Measurements from ENCODE around the gene MIOS. TPM values are rescaled to one million over a fixed set of nuclear protein-coding genes. Genes with fewer than 3 reads are reported as not detected.

MIOS gene
- polyA plus RNA-seq, 1 experiment, result 11.8 TPM

DNA sequence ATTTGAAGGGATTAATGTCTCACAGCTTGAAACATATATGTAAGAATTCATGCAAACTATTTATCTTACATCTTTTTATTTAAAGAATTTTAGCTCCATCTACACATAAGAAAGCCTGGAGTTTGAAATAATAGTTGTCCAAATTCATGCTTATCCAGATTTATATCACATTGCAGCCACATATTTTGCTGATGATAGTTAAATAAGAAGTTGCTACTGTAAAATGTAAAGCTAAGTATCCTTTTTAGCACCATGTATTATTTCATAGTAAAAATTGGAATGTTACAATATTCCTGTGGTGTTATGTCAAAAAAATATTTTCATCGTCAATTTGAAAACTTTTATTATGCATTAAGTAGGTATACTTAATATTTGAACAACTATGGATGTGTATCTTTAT lies 46.5 kb downstream of the MIOS start:
- no peak for TF ChIP-seq CTCF (IDR thresholded peaks at IDR 0.05; ENCODE audit: insufficient read depth, low read depth, low read length)
- Histone ChIP-seq H3K27me3 (ENCODE audit: control insufficient read depth, insufficient read depth, low read length) (no peaks in the 10 kb centered on the region), H3K4me3 (ENCODE audit: low read depth, low read length) (no peak overlapping the region), H3K36me3 (ENCODE audit: control insufficient read depth, insufficient read depth, low read length) (no peaks in the 10 kb centered on the region)
- CTCF ChIA-PET, result no interaction called here
- DNase-seq (ENCODE audit: low read depth), result no peak
- POLR2A ChIA-PET, result interaction anchor here (0.6 kb wide), 1 partner anchor 1330 kb away, joined by 3 read pairs; no protein-coding TSS in a partner anchor

GRCh38 chr7:7614018-7614741 lies 47.5 kb downstream of the MIOS start:
- POLR2A ChIA-PET, result no interaction called here
- H3K4me3 ChIP-seq (ENCODE audit: low read depth, low read length), result no peak overlapping the region
- no peaks in the 10 kb centered on the region for H3K27me3 ChIP-seq (ENCODE audit: control insufficient read depth, insufficient read depth, low read length)
- no peaks in the 10 kb centered on the region for H3K36me3 ChIP-seq (ENCODE audit: control insufficient read depth, insufficient read depth, low read length)
- CTCF ChIA-PET, result interaction anchor here (1.4 kb wide), 1 partner anchor 18 kb away, joined by 3 read pairs; no protein-coding TSS in a partner anchor
- DNase-seq (ENCODE audit: low read depth), result no peak
- TF ChIP-seq CTCF (IDR thresholded peaks at IDR 0.05; ENCODE audit: insufficient read depth, low read depth, low read length), result no peak

DNA sequence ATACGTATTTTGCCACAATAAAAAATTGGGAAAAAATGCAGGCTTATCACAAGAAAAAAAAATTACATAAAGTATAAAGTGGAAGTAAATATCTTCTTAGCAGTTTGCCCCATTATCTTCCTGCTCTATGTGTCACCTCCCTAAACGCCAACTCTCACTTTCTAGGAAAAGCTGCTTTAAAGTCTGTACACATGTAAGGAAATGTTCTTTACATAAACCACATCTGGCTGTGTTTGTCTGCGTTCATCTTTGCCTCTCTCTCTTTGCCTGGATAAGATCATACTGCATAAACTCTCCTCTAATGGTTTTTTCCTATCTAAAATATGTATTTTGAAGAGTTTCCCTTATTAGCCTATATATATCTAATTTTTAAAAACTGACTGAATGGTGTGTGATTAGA lies 50.9 kb downstream of the MIOS start:
- POLR2A ChIA-PET, result no interaction called here
- H3K36me3 ChIP-seq (ENCODE audit: control insufficient read depth, insufficient read depth, low read length), result no peaks in the 10 kb centered on the region
- no peak for TF ChIP-seq CTCF (IDR thresholded peaks at IDR 0.05; ENCODE audit: insufficient read depth, low read depth, low read length)
- CTCF ChIA-PET, result interaction anchor here (1.7 kb wide), 1 partner anchor 22 kb away, joined by 5 read pairs; no protein-coding TSS in a partner anchor
- H3K4me3 ChIP-seq (ENCODE audit: low read depth, low read length), result no peak overlapping the region
- DNase-seq (ENCODE audit: low read depth), result no peak
- no peaks in the 10 kb centered on the region for H3K27me3 ChIP-seq (ENCODE audit: control insufficient read depth, insufficient read depth, low read length)

DNA sequence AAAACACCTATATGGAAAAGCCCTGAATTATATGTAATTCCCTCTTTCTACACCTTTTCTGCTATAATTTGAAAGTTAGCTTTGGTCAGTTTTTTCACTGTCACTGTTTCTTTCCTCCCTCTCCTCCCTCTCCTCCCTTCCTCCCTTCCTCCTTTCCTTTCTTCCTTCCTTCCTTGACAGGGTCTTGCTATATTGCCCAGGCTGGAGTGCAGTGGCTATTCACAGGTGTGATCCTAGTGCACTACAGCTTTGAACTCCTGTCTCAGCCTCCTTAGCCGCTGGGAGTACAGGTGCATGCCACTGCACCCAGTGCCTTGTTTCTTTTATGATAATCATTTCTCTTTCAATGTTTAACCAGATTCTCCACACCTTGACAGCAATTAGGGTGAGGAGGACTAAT lies 51.7 kb downstream of the MIOS start:
- POLR2A ChIA-PET, result no interaction called here
- H3K27me3 ChIP-seq (ENCODE audit: control insufficient read depth, insufficient read depth, low read length), result no peaks in the 10 kb centered on the region
- DNase-seq (ENCODE audit: low read depth), result no peak
- H3K36me3 ChIP-seq (ENCODE audit: control insufficient read depth, insufficient read depth, low read length), result no peaks in the 10 kb centered on the region
- H3K4me3 ChIP-seq (ENCODE audit: low read depth, low read length), result no peak overlapping the region
- CTCF ChIA-PET, result no interaction called here
- no peak for TF ChIP-seq CTCF (IDR thresholded peaks at IDR 0.05; ENCODE audit: insufficient read depth, low read depth, low read length)

GRCh38 chr7:7620236-7620635 lies 53.6 kb downstream of the MIOS start:
- CTCF ChIA-PET, result no interaction called here
- Histone ChIP-seq H3K4me3 (ENCODE audit: low read depth, low read length) (no peak overlapping the region), H3K27me3 (ENCODE audit: control insufficient read depth, insufficient read depth, low read length) (no peaks in the 10 kb centered on the region), H3K36me3 (ENCODE audit: control insufficient read depth, insufficient read depth, low read length) (no peaks in the 10 kb centered on the region)
- DNase-seq (ENCODE audit: low read depth), result no peak
- TF ChIP-seq CTCF (IDR thresholded peaks at IDR 0.05; ENCODE audit: insufficient read depth, low read depth, low read length), result no peak
- POLR2A ChIA-PET, result no interaction called here
